Naive thymus-derived CD8-positive, alpha-beta T cell (primary cell): ENCODE data around the gene FAM53A. TPM values are rescaled to one million over a fixed set of nuclear protein-coding genes. Genes with fewer than 3 reads are reported as not detected.

Experiments
- ATAC-seq, 2 donors: fragments of 150-1000 bp; cut with Tn5 transposase in 1 of 2; sonication (Bioruptor Pico), chemical (Tn5 transposase) in 1 of 2; 1 replicate in 1 of 2; 2 replicates in 1 of 2; pipeline ENCODE4 v1.10.0; 2021; ENCODE audit warnings: mild to moderate bottlenecking in 2 of 2, moderate library complexity in 2 of 2
- POLR2A ChIA-PET: fragments of 350-600 bp; sonication (Branson Sonifier 250); formaldehyde crosslinking; loops from one replicate; lab custom pipeline; 2021; ENCODE audit warnings: antibody characterized with exemption; lab: Charles Lee
- DNase-seq, 10 donors: peaks; one replicate each; pipeline versions ENCODE4 v3.0.0 to v3.0.0-alpha.2; 2020 to 2022
- H3K27ac Mint-ChIP-seq, 10 donors: one replicate each; pipeline ENCODE4 v1.8.0; 2020 to 2022; ENCODE audit warnings: mild to moderate bottlenecking in 10 of 10, mixed read lengths in 10 of 10, moderate library complexity in 4 of 10, inconsistent platforms in 1 of 10
- H3K27me3 Mint-ChIP-seq, 5 donors: one replicate each; pipeline ENCODE4 v1.8.0; 2021 to 2022; ENCODE audit warnings: mixed read lengths in 5 of 5
- H3K36me3 Mint-ChIP-seq, 3 donors: one replicate each; pipeline ENCODE4 v1.8.0; 2020 to 2022; ENCODE audit warnings: mixed read lengths in 3 of 3, mild to moderate bottlenecking in 2 of 3, inconsistent platforms in 1 of 3
- H3K4me1 Mint-ChIP-seq, 4 donors: one replicate each; pipeline ENCODE4 v1.8.0; 2021 to 2022; ENCODE audit warnings: mixed read lengths in 4 of 4
- H3K4me3 Mint-ChIP-seq, 10 donors: one replicate each; pipeline ENCODE4 v1.8.0; 2020 to 2022; ENCODE audit warnings: mild to moderate bottlenecking in 10 of 10, mixed read lengths in 10 of 10, moderate library complexity in 6 of 10, inconsistent platforms in 1 of 10
- H3K9me3 Mint-ChIP-seq, 9 donors: one replicate each; pipeline ENCODE4 v1.8.0; 2020 to 2022; ENCODE audit warnings: mixed read lengths in 9 of 9, mild to moderate bottlenecking in 3 of 9, inconsistent platforms in 1 of 9, moderate library complexity in 1 of 9
- polyA plus RNA-seq, 3 donors: library from polyadenylated mRNA; unstranded; fragments of 300-500 nt; fragmentation: Illumina TruSeq; gene quantifications; one replicate each; pipeline ENCODE4 v1.2.3, GENCODE V29; 2021
- total RNA-seq, 8 experiments: library from RNA in 2 of 8; stranded (reverse) in 2 of 8; gene quantifications; one replicate each; pipeline ENCODE4 v1.2.3 and lab custom pipeline; 2021 to 2026

Gene FAM53A
- total and polyA plus RNA-seq, 5 experiments from 2014 or later, result 0.64 to 1.7 (median 1.2) TPM

GRCh38 chr4:1695913-1696312, 11.8 kb upstream of the FAM53A start:
- H3K4me1 Mint-ChIP-seq, result peaks cover 0 to 5% (median 3%) of the 10 kb centered on the region in 4 donors
- no peak overlapping the region for H3K4me3 Mint-ChIP-seq
- POLR2A ChIA-PET, result interaction anchor here (0.5 to 6.5 kb wide), 3 partner anchors 17 to 116 kb away, joined by 3 to 85 read pairs (median 6); partner anchors contain the start of gene SLBP
- peaks cover 0 to 90% (median 17%) of the 10 kb centered on the region in 3 donors for H3K36me3 Mint-ChIP-seq
- DNase-seq (no peak), ATAC-seq (no peak)
- peak overlapping the region in 1 of 10 donors; percentile 61 for H3K27ac Mint-ChIP-seq
- no peaks in the 10 kb centered on the region for H3K27me3 Mint-ChIP-seq
- H3K9me3 Mint-ChIP-seq, result no peaks in the 10 kb centered on the region

- H3K4me3 Mint-ChIP-seq, result no peak overlapping the region
- H3K36me3 Mint-ChIP-seq, result peaks cover 0 to 72% (median 11%) of the 10 kb centered on the region in 3 donors
- H3K27ac Mint-ChIP-seq, result peak overlapping the region in 8 of 10 donors; percentile 41 to 82 (median 76)
- peak; percentile 59 to 84 (median 76) for DNase-seq
- H3K27me3 Mint-ChIP-seq, result no peaks in the 10 kb centered on the region
- H3K9me3 Mint-ChIP-seq, result no peaks in the 10 kb centered on the region
- H3K4me1 Mint-ChIP-seq, result peaks cover 0 to 5% (median 3%) of the 10 kb centered on the region in 4 donors
- peak; percentile 96 to 98 for ATAC-seq
- POLR2A ChIA-PET, result interaction anchor here (0.6 to 6.5 kb wide), 9 partner anchors 8 to 493 kb away, joined by 3 to 85 read pairs (median 3); partner anchors contain the start of genes SLBP, TACC3 and TMEM129
Observed at GRCh38 chr4:1693131-1693896, 9.2 kb upstream of the FAM53A start.

- POLR2A ChIA-PET, result interaction anchor here (0.6 to 6.5 kb wide), 4 partner anchors 10 to 35 kb away, joined by 4 to 85 read pairs (median 23); partner anchors contain the start of genes SLBP, TACC3 and TMEM129
Observed at GRCh38 chr4:1691737-1692373, 7.7 kb upstream of the FAM53A start.

GRCh38 chr4:1690698-1691097, 6.6 kb upstream of the FAM53A start:
- H3K36me3 Mint-ChIP-seq, result peaks cover 0 to 48% (median 4%) of the 10 kb centered on the region in 3 donors
- no peaks in the 10 kb centered on the region for H3K9me3 Mint-ChIP-seq
- POLR2A ChIA-PET, result interaction anchor here (0.6 to 6.5 kb wide), 4 partner anchors 22 to 692 kb away, joined by 3 to 85 read pairs (median 18); partner anchors contain the start of gene SLBP
- H3K27ac Mint-ChIP-seq, result peak overlapping the region in 2 of 10 donors; percentile 56 to 84
- no peak overlapping the region for H3K4me3 Mint-ChIP-seq
- no peaks in the 10 kb centered on the region for H3K27me3 Mint-ChIP-seq
- ATAC-seq (no peak), DNase-seq (no peak)
- peaks cover 0 to 5% (median 2%) of the 10 kb centered on the region in 4 donors for H3K4me1 Mint-ChIP-seq

More at GRCh38 chr4:1691737-1692373, 7.7 kb upstream of the FAM53A start:
- H3K27me3 Mint-ChIP-seq, result no peaks in the 10 kb centered on the region
- H3K27ac Mint-ChIP-seq, result peak overlapping the region in 2 of 10 donors; percentile 24 to 74
- peaks cover 0 to 60% (median 8%) of the 10 kb centered on the region in 3 donors for H3K36me3 Mint-ChIP-seq
- ATAC-seq, result no peak
- peaks cover 0 to 5% (median 3%) of the 10 kb centered on the region in 4 donors for H3K4me1 Mint-ChIP-seq
- no peak for DNase-seq
- no peak overlapping the region for H3K4me3 Mint-ChIP-seq
- no peaks in the 10 kb centered on the region for H3K9me3 Mint-ChIP-seq

- no peak for ATAC-seq
- Mint-ChIP-seq H3K36me3 (peaks cover 0 to 10% (median 0%) of the 10 kb centered on the region in 3 donors), H3K4me1 (peaks cover 6 to 10% (median 10%) of the 10 kb centered on the region in 4 donors), H3K9me3 (no peaks in the 10 kb centered on the region), H3K27me3 (no peaks in the 10 kb centered on the region), H3K27ac (peak overlapping the region in 6 of 10 donors; percentile 31 to 77 (median 56)), H3K4me3 (peak overlapping the region in 7 of 10 donors; percentile 19 to 78 (median 57))
- POLR2A ChIA-PET, result interaction anchor here (0.7 to 1.0 kb wide), 2 partner anchors 37 to 599 kb away, joined by 3 to 6 read pairs; no protein-coding TSS in a partner anchor
- no peak for DNase-seq
Observed at GRCh38 chr4:1686440-1687036, 2.4 kb upstream of the FAM53A start.

- POLR2A ChIA-PET, result interaction anchor here (1.0 to 1.1 kb wide), 2 partner anchors 34 to 38 kb away, joined by 3 read pairs; no protein-coding TSS in a partner anchor
- no peak for DNase-seq
- Mint-ChIP-seq H3K36me3 (peaks cover 0 to 2% (median 0%) of the 10 kb centered on the region in 3 donors), H3K27me3 (no peaks in the 10 kb centered on the region), H3K9me3 (no peaks in the 10 kb centered on the region), H3K4me3 (peak overlapping the region in 2 of 10 donors; percentile 18 to 48), H3K4me1 (peaks cover 6 to 10% (median 10%) of the 10 kb centered on the region in 4 donors), H3K27ac (no peak overlapping the region)
- ATAC-seq, result no peak
Observed at GRCh38 chr4:1685235-1686150, 1.4 kb upstream of the FAM53A start.

- H3K4me3 Mint-ChIP-seq, result peak overlapping the region in 9 of 10 donors; percentile 41 to 73 (median 54)
- no peaks in the 10 kb centered on the region for H3K36me3 Mint-ChIP-seq
- ATAC-seq, result peak in 1 of 2 donors; percentile 28
- no peaks in the 10 kb centered on the region for H3K27me3 Mint-ChIP-seq
- H3K27ac Mint-ChIP-seq, result peak overlapping the region in 1 of 10 donors; percentile 59
- POLR2A ChIA-PET, result interaction anchor here (1.9 kb wide), 1 partner anchor 28 kb away, joined by 7 read pairs; the partner anchor contains the start of gene SLBP
- H3K9me3 Mint-ChIP-seq, result no peaks in the 10 kb centered on the region
- H3K4me1 Mint-ChIP-seq, result peaks cover 6 to 10% (median 10%) of the 10 kb centered on the region in 4 donors
- peak in 9 of 10 donors; percentile 83 to 97 (median 92) for DNase-seq
Observed at GRCh38 chr4:1684506-1685234, 557 bp upstream of the FAM53A start.

- peak in 3 of 10 donors; percentile 15 to 45 (median 44) for DNase-seq
- Mint-ChIP-seq H3K36me3 (no peaks in the 10 kb centered on the region), H3K4me3 (peak overlapping the region; percentile 83 to 94 (median 92)), H3K4me1 (peaks cover 6 to 10% (median 10%) of the 10 kb centered on the region in 4 donors), H3K27ac (peak overlapping the region; percentile 56 to 97 (median 88)), H3K27me3 (no peaks in the 10 kb centered on the region), H3K9me3 (no peaks in the 10 kb centered on the region)
- POLR2A ChIA-PET, result interaction anchor here (1.1 to 1.9 kb wide), 3 partner anchors 29 to 103 kb away, joined by 3 to 7 read pairs (median 4); partner anchors contain the start of gene SLBP
- peak; percentile 19 to 29 for ATAC-seq
Observed at GRCh38 chr4:1683261-1683735, 815 bp downstream of the FAM53A start.

GRCh38 chr4:1682860-1683259, 1.3 kb downstream of the FAM53A start:
- ATAC-seq (no peak), DNase-seq (no peak)
- peaks cover 6 to 10% (median 10%) of the 10 kb centered on the region in 4 donors for H3K4me1 Mint-ChIP-seq
- POLR2A ChIA-PET, result interaction anchor here (1.1 to 1.9 kb wide), 3 partner anchors 30 to 103 kb away, joined by 3 to 7 read pairs (median 4); partner anchors contain the start of gene SLBP
- no peaks in the 10 kb centered on the region for H3K36me3 Mint-ChIP-seq
- no peaks in the 10 kb centered on the region for H3K27me3 Mint-ChIP-seq
- H3K27ac Mint-ChIP-seq, result peak overlapping the region; percentile 56 to 97 (median 88)
- no peaks in the 10 kb centered on the region for H3K9me3 Mint-ChIP-seq
- H3K4me3 Mint-ChIP-seq, result peak overlapping the region; percentile 83 to 94 (median 92)

GRCh38 chr4:1678244-1678643, 5.9 kb downstream of the FAM53A start:
- DNase-seq, result no peak
- Mint-ChIP-seq H3K27ac (no peak overlapping the region), H3K4me1 (peaks cover 4 to 7% (median 6%) of the 10 kb centered on the region in 4 donors), H3K9me3 (no peaks in the 10 kb centered on the region), H3K27me3 (peaks cover 0 to 5% (median 0%) of the 10 kb centered on the region in 5 donors), H3K36me3 (no peaks in the 10 kb centered on the region), H3K4me3 (no peak overlapping the region)
- ATAC-seq, result no peak
- POLR2A ChIA-PET, result no interaction called here
